OCI-LY1 (cell line): ENCODE data around the gene SGMS2.

Source experiments
- H2AFZ ChIP-seq: fragments of 200-600 bp; sonication (generic), shearing (Covaris generic); 2 replicates; pipeline ENCODE4 v1.6.0; 2014; ENCODE audit warnings: antibody characterized with exemption, mild to moderate bottlenecking, low read length
- H3F3A ChIP-seq: fragments of 200-600 bp; sonication (generic), shearing (Covaris generic); 2 replicates; pipeline ENCODE4 v1.6.0; 2014; ENCODE audit warnings: mild to moderate bottlenecking, antibody characterized with exemption, low read length, moderate library complexity; ENCODE audit not compliant: insufficient read depth
- H3K27ac ChIP-seq: fragments of 200-600 bp; sonication (generic); 2 replicates; pipeline ENCODE4 v1.5.1; 2014; ENCODE audit warnings: low read length, mixed run types, mild to moderate bottlenecking, low read depth; ENCODE audit not compliant: poor library complexity, severe bottlenecking
- H3K27me3 ChIP-seq: fragments of 200-600 bp; sonication (generic); 2 replicates; pipeline ENCODE4 v1.6.0; 2014; ENCODE audit warnings: antibody characterized with exemption, mild to moderate bottlenecking, low read length, moderate library complexity; ENCODE audit not compliant: insufficient read depth
- H3K36me3 ChIP-seq: fragments of 200-600 bp; sonication (generic); 2 replicates; pipeline ENCODE4 v1.6.1; 2014; ENCODE audit warnings: mild to moderate bottlenecking, antibody characterized with exemption, low read length, moderate library complexity, mixed read lengths; ENCODE audit not compliant: insufficient read depth
- H3K4me1 ChIP-seq: fragments of 200-600 bp; sonication (generic); 2 replicates; pipeline ENCODE4 v1.5.1; 2014; ENCODE audit warnings: mild to moderate bottlenecking, low read length, moderate library complexity; ENCODE audit not compliant: insufficient read depth, severe bottlenecking
- H3K4me2 ChIP-seq: fragments of 200-600 bp; sonication (generic), shearing (Covaris generic); 2 replicates; pipeline ENCODE4 v1.6.1; 2014; ENCODE audit warnings: low read length
- H3K4me3 ChIP-seq: fragments of 200-600 bp; sonication (generic); 2 replicates; pipeline ENCODE4 v1.5.1; 2014; ENCODE audit warnings: low read length, low read depth, mild to moderate bottlenecking, mixed read lengths; ENCODE audit not compliant: poor library complexity, severe bottlenecking
- H3K79me2 ChIP-seq: fragments of 200-600 bp; shearing (Covaris generic); 2 replicates; pipeline ENCODE4 v1.6.1; 2016; ENCODE audit warnings: mixed run types, low read length, mixed read lengths; ENCODE audit not compliant: insufficient read depth
- H3K9ac ChIP-seq: fragments of 200-600 bp; sonication (generic), shearing (Covaris generic); 2 replicates; pipeline ENCODE4 v1.6.1; 2014; ENCODE audit warnings: mild to moderate bottlenecking, low read length, mixed read lengths
- H3K9me2 ChIP-seq: fragments of 200-600 bp; sonication (generic), shearing (Covaris generic); 2 replicates; pipeline ENCODE4 v1.6.1; 2014; ENCODE audit warnings: low read depth, mild to moderate bottlenecking, low read length, mixed read lengths
- H3K9me3 ChIP-seq: fragments of 200-600 bp; shearing (Covaris generic); 2 replicates; pipeline ENCODE4 v1.6.1; 2014; ENCODE audit warnings: low read length, mixed read lengths
- H4K20me1 ChIP-seq: fragments of 200-600 bp; sonication (generic), shearing (Covaris generic); 2 replicates; pipeline ENCODE4 v1.6.0; 2016; ENCODE audit warnings: mild to moderate bottlenecking, low read length; ENCODE audit not compliant: insufficient read depth
- EZH2 ChIP-seq: fragments of 200-600 bp; sonication (generic), shearing (Covaris generic); IDR thresholded peaks from 2 replicates; pipeline ENCODE4 v1.8.0; 2017; ENCODE audit warnings: borderline replicate concordance, mixed run types, mild to moderate bottlenecking, antibody characterized with exemption, low read length, moderate library complexity, mixed read lengths
- TF ChIP-seq, protein P1 (sequence below): fragments of 200-600 bp; sonication (generic), shearing (Covaris generic); IDR thresholded peaks from 2 replicates; pipeline ENCODE4 v1.5.1; 2017; ENCODE audit warnings: mild to moderate bottlenecking, antibody characterized with exemption, low read length, moderate library complexity, mixed read lengths

SGMS2 gene

DNA sequence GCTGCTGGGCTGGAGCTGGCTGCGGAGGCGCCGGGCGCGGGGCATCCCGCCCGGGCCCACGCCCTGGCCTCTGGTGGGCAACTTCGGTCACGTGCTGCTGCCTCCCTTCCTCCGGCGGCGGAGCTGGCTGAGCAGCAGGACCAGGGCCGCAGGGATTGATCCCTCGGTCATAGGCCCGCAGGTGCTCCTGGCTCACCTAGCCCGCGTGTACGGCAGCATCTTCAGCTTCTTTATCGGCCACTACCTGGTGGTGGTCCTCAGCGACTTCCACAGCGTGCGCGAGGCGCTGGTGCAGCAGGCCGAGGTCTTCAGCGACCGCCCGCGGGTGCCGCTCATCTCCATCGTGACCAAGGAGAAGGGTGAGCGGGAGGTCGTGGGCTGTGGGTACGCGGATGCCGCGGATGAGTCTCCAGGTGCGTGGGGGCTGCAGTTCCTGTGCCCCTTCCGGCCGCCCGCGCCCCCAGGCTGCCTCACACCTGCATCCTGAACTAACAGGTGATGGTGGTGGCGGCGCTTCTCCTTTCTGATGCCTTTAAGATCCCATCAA lies 107.1 kb downstream of the SGMS2 start:
- Histone ChIP-seq H3K36me3 (peaks cover 9% of the 10 kb centered on the region; the same call in 1 of the 2 replicates), H3K9me3 (no peaks in the 10 kb centered on the region), H3K9ac (peak overlapping the region; percentile 70), H3K27me3 (no peaks in the 10 kb centered on the region), H3F3A (no peaks in the 10 kb centered on the region), H3K4me3 (peak overlapping the region; percentile 73), H3K79me2 (no peaks in the 10 kb centered on the region), H4K20me1 (no peaks in the 10 kb centered on the region), H3K9me2 (no peaks in the 10 kb centered on the region), H3K4me2 (peak overlapping the region; percentile 75), H3K4me1 (peaks cover 27% of the 10 kb centered on the region), H2AFZ (no peak overlapping the region), H3K27ac (peak overlapping the region; percentile 8)
- TF ChIP-seq, protein P1, sequence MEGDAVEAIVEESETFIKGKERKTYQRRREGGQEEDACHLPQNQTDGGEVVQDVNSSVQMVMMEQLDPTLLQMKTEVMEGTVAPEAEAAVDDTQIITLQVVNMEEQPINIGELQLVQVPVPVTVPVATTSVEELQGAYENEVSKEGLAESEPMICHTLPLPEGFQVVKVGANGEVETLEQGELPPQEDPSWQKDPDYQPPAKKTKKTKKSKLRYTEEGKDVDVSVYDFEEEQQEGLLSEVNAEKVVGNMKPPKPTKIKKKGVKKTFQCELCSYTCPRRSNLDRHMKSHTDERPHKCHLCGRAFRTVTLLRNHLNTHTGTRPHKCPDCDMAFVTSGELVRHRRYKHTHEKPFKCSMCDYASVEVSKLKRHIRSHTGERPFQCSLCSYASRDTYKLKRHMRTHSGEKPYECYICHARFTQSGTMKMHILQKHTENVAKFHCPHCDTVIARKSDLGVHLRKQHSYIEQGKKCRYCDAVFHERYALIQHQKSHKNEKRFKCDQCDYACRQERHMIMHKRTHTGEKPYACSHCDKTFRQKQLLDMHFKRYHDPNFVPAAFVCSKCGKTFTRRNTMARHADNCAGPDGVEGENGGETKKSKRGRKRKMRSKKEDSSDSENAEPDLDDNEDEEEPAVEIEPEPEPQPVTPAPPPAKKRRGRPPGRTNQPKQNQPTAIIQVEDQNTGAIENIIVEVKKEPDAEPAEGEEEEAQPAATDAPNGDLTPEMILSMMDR = no peak
- TF ChIP-seq EZH2 = no peak

- no peak overlapping the region for H3K27ac ChIP-seq
- no peak overlapping the region for H3K9ac ChIP-seq
- H3K27me3 ChIP-seq = no peaks in the 10 kb centered on the region
- peaks cover 27% of the 10 kb centered on the region for H3K4me1 ChIP-seq
- H3K36me3 ChIP-seq = peaks cover 14% of the 10 kb centered on the region
- H3K9me3 ChIP-seq = no peaks in the 10 kb centered on the region
- H3K4me3 ChIP-seq = no peak overlapping the region
- no peaks in the 10 kb centered on the region for H3F3A ChIP-seq
- no peak overlapping the region for H2AFZ ChIP-seq
- TF ChIP-seq EZH2 = no peak
- TF ChIP-seq, protein P1 = no peak
- no peaks in the 10 kb centered on the region for H4K20me1 ChIP-seq
- no peaks in the 10 kb centered on the region for H3K9me2 ChIP-seq
- no peak overlapping the region for H3K4me2 ChIP-seq
- no peaks in the 10 kb centered on the region for H3K79me2 ChIP-seq
These were observed 110.5 kb downstream of the SGMS2 start for GRCh38 chr4:107935246-107935645.

DNA sequence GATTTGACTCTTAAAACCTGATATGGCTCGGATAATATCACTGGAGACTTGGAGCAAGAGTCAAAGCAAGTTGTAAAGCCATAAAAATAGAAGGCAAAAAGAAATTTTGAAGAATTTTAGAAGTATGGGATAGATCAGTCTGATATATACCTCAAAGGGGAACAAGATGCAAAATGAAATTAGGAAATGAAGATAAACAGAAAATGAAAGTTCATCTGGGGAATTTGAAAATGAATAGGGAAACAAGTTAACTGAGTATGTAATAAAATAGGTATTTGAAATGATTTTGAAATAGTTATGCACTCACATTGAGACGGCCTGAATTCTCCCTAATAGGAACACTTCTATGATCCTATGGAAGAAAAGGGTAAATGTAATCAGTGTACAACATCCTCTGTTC lies 112.3 kb downstream of the SGMS2 start:
- Histone ChIP-seq H3K9ac (no peak overlapping the region), H3K9me3 (no peaks in the 10 kb centered on the region), H3K9me2 (no peaks in the 10 kb centered on the region), H2AFZ (no peak overlapping the region), H3F3A (no peaks in the 10 kb centered on the region), H3K27me3 (no peaks in the 10 kb centered on the region), H3K27ac (no peak overlapping the region), H4K20me1 (no peaks in the 10 kb centered on the region), H3K36me3 (peaks cover 14% of the 10 kb centered on the region), H3K4me2 (no peak overlapping the region), H3K79me2 (no peaks in the 10 kb centered on the region), H3K4me1 (peaks cover 18% of the 10 kb centered on the region), H3K4me3 (no peak overlapping the region)
- TF ChIP-seq, protein P1 = no peak
- TF ChIP-seq EZH2 = no peak
